GM21529 (cell line): ENCODE results near the gene FNDC1.

ENCODE experiments used
- ATAC-seq: cut with Tn5 transposase; IDR thresholded peaks from one replicate; pipeline ENCODE4 v1.9.1; 2021; ENCODE audit not compliant: unreplicated experiment

FNDC1 gene

DNA sequence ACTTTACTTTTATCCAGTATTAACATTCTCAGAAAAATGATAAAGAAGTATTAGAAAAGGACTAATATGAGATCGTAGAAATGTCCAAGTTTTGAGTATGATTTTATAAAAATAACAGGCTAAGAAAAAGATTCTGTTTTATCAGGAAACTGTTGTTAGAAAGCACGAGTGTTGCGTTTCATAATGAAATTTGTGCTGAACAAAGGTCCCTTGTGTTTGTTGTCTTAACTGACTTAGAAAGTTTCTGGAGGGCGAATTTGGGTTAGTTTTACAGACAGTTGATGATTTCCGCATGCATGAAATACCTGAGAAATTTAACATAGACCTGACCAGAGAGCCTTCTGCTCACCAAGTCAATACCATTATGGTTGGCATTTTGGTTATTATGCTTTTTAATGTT, 136.0 kb downstream of the FNDC1 start:
- no peak for ATAC-seq

DNA sequence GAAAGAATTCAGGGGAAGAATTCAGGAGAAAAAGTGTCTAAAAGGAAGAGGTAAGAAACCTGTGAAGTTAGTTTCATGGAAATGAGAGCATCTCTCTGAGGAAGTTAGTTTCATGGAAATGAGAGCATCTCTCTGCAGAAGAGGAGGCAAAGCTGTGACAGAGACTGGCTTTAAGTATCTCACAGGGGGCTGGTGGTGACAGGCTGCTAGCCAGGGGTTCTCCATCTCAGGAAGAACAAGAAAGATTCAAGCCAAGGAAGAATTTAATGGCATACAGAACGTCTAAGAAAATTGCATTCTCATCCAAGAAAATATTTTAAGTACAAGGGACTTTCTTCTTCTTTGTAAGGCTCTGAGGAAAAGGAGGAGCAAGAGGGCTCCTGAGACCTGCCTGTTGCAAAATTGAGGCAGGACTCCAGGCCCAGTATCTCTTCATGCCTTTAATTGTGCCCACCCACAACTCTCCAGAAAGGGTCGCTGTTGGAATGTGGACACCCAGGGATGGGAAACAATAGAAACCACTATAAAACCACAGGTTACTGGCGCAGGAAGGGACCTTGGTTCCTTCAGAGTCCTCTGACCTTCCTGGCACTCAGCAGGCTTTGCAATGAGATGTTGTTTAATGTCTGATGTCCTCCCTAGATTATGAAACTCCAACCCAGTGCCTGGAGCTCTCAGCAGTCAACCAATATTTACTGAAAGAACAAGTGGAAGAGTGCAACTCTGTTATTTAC, 136.8 kb downstream of the FNDC1 start:
- no peak for ATAC-seq

DNA sequence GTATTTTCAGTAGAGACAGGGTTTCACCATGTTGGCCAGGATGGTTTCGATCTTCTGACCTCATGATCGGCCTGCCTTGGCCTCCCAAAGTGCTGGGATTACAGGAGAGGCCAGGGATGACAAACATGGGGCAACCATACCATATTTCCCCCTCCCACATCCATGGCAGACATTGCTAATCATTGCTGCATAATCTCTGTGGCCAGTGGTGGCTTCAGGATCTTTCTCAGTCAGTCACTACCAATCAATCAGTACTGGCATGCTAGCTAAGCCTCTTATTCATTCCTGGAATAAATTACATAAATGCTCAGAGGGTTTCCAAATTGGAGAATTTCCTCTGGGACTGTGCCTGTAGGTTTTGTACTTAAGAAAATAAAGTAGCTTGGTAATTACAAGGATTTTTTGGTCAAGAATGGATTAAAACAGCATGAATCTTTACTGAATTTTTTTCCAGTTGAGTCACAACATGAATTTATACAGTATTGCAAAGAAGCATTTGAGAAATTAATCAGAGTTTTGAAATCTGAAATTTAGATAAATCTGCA, 138.1 kb downstream of the FNDC1 start:
- ATAC-seq: no peak

DNA sequence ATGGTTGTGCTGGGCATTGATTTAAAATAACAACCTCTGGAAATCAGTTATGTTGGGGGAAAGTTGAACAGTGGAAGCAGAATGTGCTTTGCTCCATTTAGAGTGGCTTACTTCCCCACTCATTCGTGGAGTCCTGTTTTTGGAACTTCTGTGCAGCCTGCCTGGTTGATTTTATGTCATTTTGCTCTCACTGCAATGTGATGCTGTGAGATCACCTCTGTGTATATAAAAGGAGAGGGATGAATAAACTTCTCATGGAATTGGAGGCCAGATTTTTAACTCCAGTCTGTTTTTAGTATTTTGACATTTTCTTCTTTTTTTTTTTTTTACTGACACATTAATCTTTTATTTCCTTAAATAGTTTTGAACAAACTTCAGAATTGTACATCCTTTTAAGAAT, 139.0 kb downstream of the FNDC1 start:
- ATAC-seq: no peak

DNA sequence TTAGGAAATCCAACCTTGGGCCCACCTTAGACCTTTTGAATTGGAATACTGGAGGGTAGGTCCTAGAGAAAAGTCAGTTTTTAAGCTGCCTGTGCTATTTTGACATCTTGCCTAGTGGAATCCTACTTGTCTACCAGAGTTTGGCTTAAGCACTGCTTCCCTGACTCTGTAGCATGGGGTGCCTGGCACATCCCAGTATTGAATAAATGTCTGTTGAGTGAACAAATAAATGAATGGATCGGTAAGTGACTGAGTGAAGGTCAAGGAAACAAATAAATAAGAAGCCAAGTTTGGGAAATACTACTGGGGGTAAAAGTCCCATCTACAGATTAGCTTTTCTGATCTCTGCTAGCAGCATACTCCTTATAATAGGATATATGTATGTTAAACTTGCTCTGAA, 140.5 kb downstream of the FNDC1 start:
- ATAC-seq: no peak

DNA sequence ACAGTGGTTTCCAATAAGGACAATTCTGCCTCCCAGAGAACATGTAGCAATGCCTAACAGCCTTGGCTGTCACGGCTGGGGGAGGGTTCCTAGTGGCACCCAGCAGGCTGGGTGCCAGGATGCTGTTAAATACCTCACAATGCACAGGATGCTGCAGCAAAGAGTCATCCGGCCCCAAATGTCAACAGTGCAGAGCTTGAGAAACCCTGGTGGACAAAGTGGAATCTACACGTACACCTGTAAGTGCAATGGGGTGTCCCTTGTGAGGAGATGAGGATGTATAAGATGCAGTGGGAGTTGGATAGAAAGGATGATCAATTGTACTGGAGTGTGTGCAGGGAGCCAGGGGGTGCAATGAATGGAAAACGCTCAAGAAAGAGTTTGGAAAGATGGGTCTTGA, 142.4 kb downstream of the FNDC1 start:
- ATAC-seq: no peak

DNA sequence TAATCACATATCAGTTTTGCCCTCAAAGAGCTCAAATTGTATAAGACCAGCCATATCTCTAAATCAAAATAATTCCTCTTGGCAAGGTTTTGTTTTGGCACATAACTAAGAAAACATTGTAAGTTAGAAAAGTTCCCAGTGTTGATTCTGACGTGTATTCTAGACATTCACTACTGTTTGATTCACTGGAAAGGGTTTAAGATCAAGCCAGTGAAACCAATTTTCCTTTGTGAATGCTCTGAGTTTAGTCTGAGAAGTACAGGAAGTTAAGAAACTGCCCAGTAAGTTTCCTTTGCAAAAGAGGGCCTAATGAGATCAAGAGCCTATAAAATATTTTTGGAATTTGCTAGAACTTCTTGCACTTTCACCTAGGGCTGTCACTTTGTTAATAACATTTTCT, 143.0 kb downstream of the FNDC1 start:
- ATAC-seq: no peak

DNA sequence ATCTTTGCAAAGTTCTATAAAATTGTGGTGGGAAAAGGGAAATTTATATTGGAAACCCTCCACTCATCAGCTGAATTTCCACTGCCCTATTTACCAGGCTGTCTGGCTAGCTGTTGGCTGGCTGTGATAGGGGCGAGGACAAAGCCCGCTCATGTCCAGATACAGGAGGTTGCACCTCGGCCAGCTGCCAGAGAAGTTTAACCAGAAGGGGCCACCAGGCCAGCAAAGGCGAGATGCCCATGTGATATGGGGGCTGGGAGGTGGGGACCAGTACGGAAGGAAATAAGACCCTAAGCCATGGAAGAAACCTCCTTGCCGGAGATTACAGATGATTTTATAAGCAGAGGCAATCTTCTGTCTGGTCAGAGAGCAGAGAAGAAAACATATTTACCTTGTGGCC, 143.8 kb downstream of the FNDC1 start:
- ATAC-seq: no peak

DNA sequence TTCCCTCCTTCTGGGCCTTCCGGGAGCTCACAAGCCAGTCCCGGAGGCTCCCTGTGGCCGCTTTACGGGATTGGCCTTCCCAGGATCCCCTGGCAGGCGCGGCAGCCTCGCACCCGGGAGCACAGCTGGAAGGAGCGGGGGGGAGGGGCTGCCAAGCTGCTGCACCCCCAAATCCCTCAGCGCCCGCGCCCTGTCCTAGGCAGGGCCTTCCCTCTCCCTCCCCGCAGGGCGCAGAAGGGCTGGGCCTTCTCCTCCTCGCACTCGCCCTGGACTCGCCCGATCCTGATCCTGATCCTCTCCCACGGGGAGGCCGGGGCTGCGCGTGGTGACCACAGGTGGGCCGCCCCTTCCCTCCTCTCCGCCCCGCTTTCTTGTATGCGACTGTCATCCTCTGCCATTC, 146.4 kb downstream of the FNDC1 start:
- no peak for ATAC-seq

DNA sequence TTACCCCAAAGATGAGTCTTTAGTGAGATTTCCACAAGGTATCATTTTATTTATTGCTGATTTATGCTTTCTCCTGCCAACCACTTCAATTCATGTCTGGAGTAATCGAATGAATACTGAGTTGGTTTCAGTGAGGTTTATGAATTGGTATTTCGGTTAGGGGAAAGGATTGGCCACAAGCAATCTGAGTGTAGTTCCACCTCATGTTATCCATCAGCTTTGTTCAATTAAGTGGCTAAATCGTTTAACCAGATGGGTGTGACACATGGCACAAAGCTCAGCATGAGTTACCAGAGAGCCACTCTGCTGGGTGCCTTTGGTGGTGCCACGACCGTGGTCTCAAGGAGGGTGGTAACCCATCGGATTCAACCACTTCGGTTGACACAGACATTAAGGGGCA, 148.2 kb downstream of the FNDC1 start:
- ATAC-seq: no peak

DNA sequence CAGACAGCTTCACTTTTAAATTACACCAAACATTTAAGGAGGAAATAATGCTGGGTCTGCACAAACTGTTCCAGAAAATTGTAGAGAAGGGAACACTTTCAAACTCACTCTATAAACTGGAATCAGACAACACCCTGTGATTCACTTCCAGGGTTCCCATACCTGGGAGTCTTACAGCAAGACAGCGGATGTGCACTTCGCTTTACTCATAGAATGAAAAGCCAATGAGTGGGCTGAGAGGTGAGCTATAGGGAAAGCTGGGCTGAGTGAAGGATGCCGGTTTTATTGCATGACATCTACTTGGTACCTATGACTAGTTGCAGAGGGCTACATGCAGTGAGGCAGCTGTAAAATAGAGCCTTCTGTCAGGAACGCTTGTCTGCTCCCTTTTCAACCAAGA, 152.1 kb downstream of the FNDC1 start:
- ATAC-seq: no peak
